A549 (cell line): ENCODE data around the gene ZSWIM3.

Experiments
- CTCF ChIP-seq: fragments of >200 bp; sonication (Bioruptor Twin); formaldehyde crosslinking; IDR thresholded peaks from 3 replicates; pipeline ENCODE4 v1.5.1; 2016
- HOXB13 ChIP-seq: fragments of 250-450 bp; sonication (Bioruptor Pico); IDR thresholded peaks from 2 replicates; pipeline ENCODE4 v1.5.0; 2020; ENCODE audit warnings: low read depth, mild to moderate bottlenecking, moderate library complexity
- USF2 ChIP-seq: fragments of 450-650 bp; IDR thresholded peaks from 2 replicates; pipeline ENCODE4 v1.6.1; 2014; ENCODE audit warnings: antibody characterized with exemption
- ZNF302 ChIP-seq: fragments of 250-450 bp; sonication (Bioruptor Pico); IDR thresholded peaks from 2 replicates; pipeline ENCODE4 v1.9.0; 2021; ENCODE audit warnings: inconsistent platforms, mild to moderate bottlenecking, moderate library complexity

- TF ChIP-seq ZNF302, result no peak
- no peak for TF ChIP-seq CTCF
- no peak for TF ChIP-seq HOXB13 (CRISPR knock-in tag)
- TF ChIP-seq USF2, result no peak
Measured at GRCh38 chr20:45917790-45918141, 60.4 kb downstream of the ZSWIM3 start.
